PC-9 (cell line): ENCODE measurements around the gene GZMM.

Experiments
- EZH2 ChIP-seq: fragments of 200-600 bp; sonication (generic); IDR thresholded peaks from 2 replicates; pipeline ENCODE4 v1.8.0; 2017; ENCODE audit warnings: antibody characterized with exemption, low read depth
- TF ChIP-seq, protein P1 (sequence below): fragments of 200-600 bp; sonication (generic); conservative IDR thresholded peaks from 2 replicates; pipeline ENCODE4 v1.6.1; 2017; ENCODE audit warnings: mixed run types, antibody characterized with exemption, mild to moderate bottlenecking, moderate library complexity

GRCh38 chr19:594265-594870, 50.5 kb downstream of the GZMM start:
- TF ChIP-seq, protein P1, sequence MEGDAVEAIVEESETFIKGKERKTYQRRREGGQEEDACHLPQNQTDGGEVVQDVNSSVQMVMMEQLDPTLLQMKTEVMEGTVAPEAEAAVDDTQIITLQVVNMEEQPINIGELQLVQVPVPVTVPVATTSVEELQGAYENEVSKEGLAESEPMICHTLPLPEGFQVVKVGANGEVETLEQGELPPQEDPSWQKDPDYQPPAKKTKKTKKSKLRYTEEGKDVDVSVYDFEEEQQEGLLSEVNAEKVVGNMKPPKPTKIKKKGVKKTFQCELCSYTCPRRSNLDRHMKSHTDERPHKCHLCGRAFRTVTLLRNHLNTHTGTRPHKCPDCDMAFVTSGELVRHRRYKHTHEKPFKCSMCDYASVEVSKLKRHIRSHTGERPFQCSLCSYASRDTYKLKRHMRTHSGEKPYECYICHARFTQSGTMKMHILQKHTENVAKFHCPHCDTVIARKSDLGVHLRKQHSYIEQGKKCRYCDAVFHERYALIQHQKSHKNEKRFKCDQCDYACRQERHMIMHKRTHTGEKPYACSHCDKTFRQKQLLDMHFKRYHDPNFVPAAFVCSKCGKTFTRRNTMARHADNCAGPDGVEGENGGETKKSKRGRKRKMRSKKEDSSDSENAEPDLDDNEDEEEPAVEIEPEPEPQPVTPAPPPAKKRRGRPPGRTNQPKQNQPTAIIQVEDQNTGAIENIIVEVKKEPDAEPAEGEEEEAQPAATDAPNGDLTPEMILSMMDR: no peak
- no peak for TF ChIP-seq EZH2
